Tibial nerve (tissue), 4 donors: ENCODE data around the gene FBN1. TPM values are rescaled to one million over a fixed set of nuclear protein-coding genes. Genes with fewer than 3 reads are reported as not detected.

ENCODE experiments used
- DNase-seq, 2 donors: peaks; one replicate each; pipeline ENCODE4 v3.0.0-alpha.2; 2019; ENCODE audit warnings: low spot score in 2 of 2
- H3K27ac ChIP-seq, 4 donors: fragments of 200-600 bp; sonication (generic) in 3 of 4; one replicate each; pipeline ENCODE4 v1.5.1; 2017 to 2019; ENCODE audit warnings: mild to moderate bottlenecking in 1 of 4
- H3K27me3 ChIP-seq, 2 donors: fragments of 200-600 bp; sonication (generic) in 1 of 2; one replicate each; pipeline versions ENCODE4 v1.5.1 to v1.6.0; 2017 to 2019
- H3K36me3 ChIP-seq, 3 donors: fragments of 200-600 bp; sonication (generic); one replicate each; pipeline ENCODE4 v1.5.1; 2018 to 2019
- H3K4me1 ChIP-seq, 4 donors: fragments of 200-600 bp; sonication (generic) in 3 of 4; one replicate each; pipeline ENCODE4 v1.5.1; 2017 to 2019
- H3K4me3 ChIP-seq, 4 donors: fragments of 200-600 bp; sonication (generic) in 3 of 4; one replicate each; pipeline ENCODE4 v1.5.1; 2017 to 2019; ENCODE audit warnings: mild to moderate bottlenecking in 1 of 4, moderate library complexity in 1 of 4
- H3K9me3 ChIP-seq, 4 donors: fragments of 200-600 bp; sonication (generic) in 3 of 4; one replicate each; pipeline ENCODE4 v1.5.1; 2017 to 2019
- EP300 ChIP-seq, 2 donors: sonication (generic); formaldehyde crosslinking; IDR thresholded peaks; one replicate each; pipeline ENCODE4 v1.6.1; 2017; ENCODE audit warnings: antibody characterized with exemption in 2 of 2, mild to moderate bottlenecking in 1 of 2
- POLR2A ChIP-seq, 2 donors: fragments of 450-650 bp; IDR thresholded peaks; one replicate each; pipeline ENCODE4 v1.6.1; 2017; ENCODE audit warnings: antibody characterized with exemption in 2 of 2, mild to moderate bottlenecking in 2 of 2, moderate library complexity in 2 of 2
- WGBS, 2 donors: methylation state at CpG; one replicate each; pipeline ENCODE4 v1.1.5; 2018; 5-methylcytosine and 5-hydroxymethylcytosine counted together
- total RNA-seq, 4 donors: library from RNA; depleted of rRNA; stranded (reverse); fragments of >200 nt; gene quantifications; one replicate each; pipeline ENCODE4 v1.1.0, GENCODE V29; 2016
- TF ChIP-seq, protein P1 (sequence below), 5 experiments: fragments of 200-600 bp in 3 of 5; fragments of 450-650 bp in 2 of 5; sonication (generic) in 3 of 5; IDR thresholded peaks; one replicate each; pipeline ENCODE4 v1.5.1; 2016 to 2019; ENCODE audit warnings: antibody characterized with exemption in 5 of 5, mild to moderate bottlenecking in 3 of 5, moderate library complexity in 2 of 5

Gene FBN1
- total RNA-seq, 4 donors from 2014 or later: 144 to 293 (median 234) TPM

DNA sequence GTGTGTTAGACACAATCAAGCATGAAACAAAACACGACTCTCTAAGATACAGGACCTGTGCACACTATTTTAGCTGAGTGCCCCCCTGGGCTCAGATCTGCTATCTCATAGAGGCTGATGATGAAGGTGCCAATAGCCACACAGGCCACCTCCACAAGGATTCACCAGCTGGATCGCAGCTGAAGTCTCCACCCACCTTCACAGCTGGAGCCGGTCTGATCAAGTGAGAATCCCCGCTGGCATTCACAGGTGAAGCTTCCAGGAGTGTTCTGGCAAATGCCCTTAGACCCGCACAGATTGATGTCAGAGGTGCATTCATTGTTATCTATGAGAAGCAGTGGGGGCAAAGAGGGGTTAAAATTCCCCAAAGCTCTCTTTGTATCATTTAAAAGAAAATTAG is 224.1 kb downstream of the FBN1 start:
- no peaks in the 10 kb centered on the region for H3K9me3 ChIP-seq
- peaks cover 0 to 22% (median 0%) of the 10 kb centered on the region in 4 donors for H3K4me1 ChIP-seq
- TF ChIP-seq, protein P1, sequence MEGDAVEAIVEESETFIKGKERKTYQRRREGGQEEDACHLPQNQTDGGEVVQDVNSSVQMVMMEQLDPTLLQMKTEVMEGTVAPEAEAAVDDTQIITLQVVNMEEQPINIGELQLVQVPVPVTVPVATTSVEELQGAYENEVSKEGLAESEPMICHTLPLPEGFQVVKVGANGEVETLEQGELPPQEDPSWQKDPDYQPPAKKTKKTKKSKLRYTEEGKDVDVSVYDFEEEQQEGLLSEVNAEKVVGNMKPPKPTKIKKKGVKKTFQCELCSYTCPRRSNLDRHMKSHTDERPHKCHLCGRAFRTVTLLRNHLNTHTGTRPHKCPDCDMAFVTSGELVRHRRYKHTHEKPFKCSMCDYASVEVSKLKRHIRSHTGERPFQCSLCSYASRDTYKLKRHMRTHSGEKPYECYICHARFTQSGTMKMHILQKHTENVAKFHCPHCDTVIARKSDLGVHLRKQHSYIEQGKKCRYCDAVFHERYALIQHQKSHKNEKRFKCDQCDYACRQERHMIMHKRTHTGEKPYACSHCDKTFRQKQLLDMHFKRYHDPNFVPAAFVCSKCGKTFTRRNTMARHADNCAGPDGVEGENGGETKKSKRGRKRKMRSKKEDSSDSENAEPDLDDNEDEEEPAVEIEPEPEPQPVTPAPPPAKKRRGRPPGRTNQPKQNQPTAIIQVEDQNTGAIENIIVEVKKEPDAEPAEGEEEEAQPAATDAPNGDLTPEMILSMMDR (IDR thresholded peaks at IDR 0.05): no peak
- TF ChIP-seq EP300 (IDR thresholded peaks at IDR 0.05) (no peak), POLR2A (IDR thresholded peaks at IDR 0.05) (no peak)
- H3K4me3 ChIP-seq: no peak overlapping the region
- H3K36me3 ChIP-seq: peaks cover 0 to 79% (median 0%) of the 10 kb centered on the region in 3 donors
- 81 to 82% methylated on average over 5 of the region's 5 CpGs for WGBS, 2 donors
- DNase-seq: no peak
- H3K27me3 ChIP-seq: no peaks in the 10 kb centered on the region
- H3K27ac ChIP-seq: peak overlapping the region in 2 of 4 donors; percentile 0 to 28

DNA sequence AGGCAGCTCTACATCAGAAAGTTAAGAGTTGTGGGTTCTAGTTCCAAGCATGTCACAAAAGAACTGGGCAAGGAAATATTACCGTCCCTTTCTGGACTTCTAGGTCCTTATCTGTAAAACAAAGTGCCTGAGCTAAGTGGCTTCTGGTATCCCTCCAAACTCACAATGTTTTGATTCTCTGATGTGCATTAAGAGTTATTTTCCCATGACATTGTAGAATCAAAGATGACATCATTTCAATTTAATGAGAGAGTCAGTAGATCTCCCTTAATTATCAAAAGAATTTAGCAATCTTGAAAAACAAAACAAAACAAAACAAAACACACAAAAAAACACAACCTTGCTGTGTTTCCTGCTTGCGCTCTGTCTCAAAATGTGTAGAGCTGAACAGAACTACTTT is 225.6 kb downstream of the FBN1 start:
- peaks cover 0 to 26% (median 0%) of the 10 kb centered on the region in 4 donors for H3K4me1 ChIP-seq
- H3K4me3 ChIP-seq: no peak overlapping the region
- peak overlapping the region in 1 of 4 donors; percentile 75 for H3K27ac ChIP-seq
- WGBS, 2 donors: 68 to 89% methylated on average over 2 of the region's 2 CpGs
- TF ChIP-seq POLR2A (IDR thresholded peaks at IDR 0.05) (no peak), EP300 (IDR thresholded peaks at IDR 0.05) (no peak)
- TF ChIP-seq, protein P1 (IDR thresholded peaks at IDR 0.05): no peak
- no peaks in the 10 kb centered on the region for H3K27me3 ChIP-seq
- no peaks in the 10 kb centered on the region for H3K9me3 ChIP-seq
- DNase-seq: no peak
- H3K36me3 ChIP-seq: peaks cover 0 to 82% (median 0%) of the 10 kb centered on the region in 3 donors

DNA sequence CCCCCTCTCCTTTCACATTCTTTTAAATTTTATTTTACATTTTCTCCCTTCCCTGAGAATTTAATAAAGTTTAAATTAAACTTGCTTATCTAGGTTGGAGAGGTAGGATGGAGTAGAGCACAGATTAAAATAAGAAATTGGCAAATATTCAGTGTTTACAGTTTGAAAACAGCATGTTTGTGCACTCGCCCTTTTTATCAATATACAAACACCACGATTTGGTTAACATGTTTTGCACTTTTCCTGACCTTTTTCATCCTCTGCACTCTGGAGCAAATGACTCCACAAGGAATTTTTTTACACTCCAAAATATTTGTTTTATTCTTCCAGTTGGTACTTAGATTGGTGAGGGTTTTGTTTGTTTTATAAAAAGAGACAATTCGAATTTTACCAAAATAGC is 227.2 kb downstream of the FBN1 start:
- 41 to 47% methylated on average over 3 of the region's 3 CpGs for WGBS, 2 donors
- DNase-seq: no peak
- no peaks in the 10 kb centered on the region for H3K9me3 ChIP-seq
- H3K36me3 ChIP-seq: peaks cover 0 to 72% (median 0%) of the 10 kb centered on the region in 3 donors
- no peak overlapping the region for H3K4me3 ChIP-seq
- no peaks in the 10 kb centered on the region for H3K27me3 ChIP-seq
- TF ChIP-seq, protein P1 (IDR thresholded peaks at IDR 0.05): no peak
- no peak for TF ChIP-seq EP300 (IDR thresholded peaks at IDR 0.05)
- no peak for TF ChIP-seq POLR2A (IDR thresholded peaks at IDR 0.05)
- H3K27ac ChIP-seq: peak overlapping the region in 2 of 4 donors; percentile 64 to 75
- H3K4me1 ChIP-seq: peaks cover 0 to 36% (median 0%) of the 10 kb centered on the region in 4 donors

DNA sequence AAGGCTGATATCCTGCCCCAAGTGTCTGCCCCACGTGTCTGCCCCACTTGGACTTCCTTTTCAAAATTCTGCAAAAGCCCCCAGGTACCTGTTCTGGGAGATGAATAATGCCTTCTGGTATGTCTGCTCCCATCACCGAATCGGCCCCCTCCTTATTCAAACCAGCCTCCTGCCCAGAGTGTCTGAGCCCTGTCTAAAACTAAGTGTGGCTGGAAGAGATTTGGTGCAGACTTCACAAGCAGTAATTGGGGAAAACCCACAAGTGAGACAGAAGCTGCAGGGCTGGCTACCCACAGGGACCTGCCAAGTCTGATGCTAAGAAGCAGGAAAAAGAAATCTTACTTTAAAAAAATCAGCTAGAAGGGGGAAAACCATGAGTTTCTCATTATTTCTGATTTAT is 229.2 kb downstream of the FBN1 start:
- H3K4me1 ChIP-seq: peaks cover 0 to 51% (median 3%) of the 10 kb centered on the region in 4 donors
- no peak for DNase-seq
- WGBS, 2 donors: 59 to 74% methylated on average over 3 of the region's 3 CpGs
- H3K27ac ChIP-seq: peak overlapping the region in 2 of 4 donors; percentile 5 to 75
- H3K27me3 ChIP-seq: no peaks in the 10 kb centered on the region
- H3K9me3 ChIP-seq: no peaks in the 10 kb centered on the region
- peaks cover 0 to 69% (median 0%) of the 10 kb centered on the region in 3 donors for H3K36me3 ChIP-seq
- no peak overlapping the region for H3K4me3 ChIP-seq
- no peak for TF ChIP-seq POLR2A (IDR thresholded peaks at IDR 0.05)
- no peak for TF ChIP-seq EP300 (IDR thresholded peaks at IDR 0.05)
- TF ChIP-seq, protein P1 (IDR thresholded peaks at IDR 0.05): no peak

DNA sequence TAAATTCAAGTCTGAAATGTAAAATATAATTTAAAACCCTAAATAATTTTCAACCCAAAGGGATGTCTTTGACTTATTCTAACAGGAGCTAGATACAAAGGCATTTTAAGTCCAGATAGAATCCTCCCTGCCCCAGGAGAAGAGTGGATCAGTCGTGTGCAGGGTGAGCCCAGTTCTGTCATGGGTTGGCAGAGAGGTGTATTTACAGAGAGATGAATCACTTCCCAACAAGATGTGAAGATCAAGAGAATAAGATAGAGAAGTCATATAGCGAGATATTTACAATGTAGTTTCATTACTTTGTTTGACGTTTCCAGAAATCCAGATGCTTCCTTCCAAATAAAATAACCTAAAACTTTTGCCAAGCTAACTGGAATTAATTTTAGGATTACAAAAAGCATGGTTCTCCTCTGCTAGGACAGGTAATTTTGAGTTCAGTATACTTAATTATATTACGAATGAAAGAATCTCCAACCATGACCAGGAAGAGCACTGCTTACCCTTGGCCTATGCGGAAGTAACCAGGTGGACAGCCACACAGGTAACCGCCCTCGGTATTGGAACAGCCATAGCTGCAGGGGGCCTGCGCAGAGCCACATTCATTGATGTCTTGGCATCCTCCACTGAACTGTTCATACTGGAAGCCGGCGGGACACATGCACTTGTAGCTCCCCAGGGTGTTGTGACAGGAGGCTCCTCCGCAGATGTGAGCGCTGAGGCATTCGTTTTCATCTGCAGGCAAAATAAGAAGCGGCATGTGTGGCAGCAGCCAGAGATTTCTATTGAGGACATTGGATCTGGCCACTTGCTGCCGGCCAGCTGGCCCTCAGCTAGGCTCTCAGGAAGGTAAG is 230.2 kb downstream of the FBN1 start:
- 87 to 88% methylated on average over 15 of the region's 15 CpGs for WGBS, 2 donors
- no peaks in the 10 kb centered on the region for H3K9me3 ChIP-seq
- peaks cover 0 to 69% (median 0%) of the 10 kb centered on the region in 3 donors for H3K36me3 ChIP-seq

More for the DNA sequence above, 230.2 kb downstream of the FBN1 start:
- H3K27ac ChIP-seq: peak overlapping the region in 2 of 4 donors; percentile 5 to 75
- H3K4me1 ChIP-seq: peaks cover 0 to 51% (median 3%) of the 10 kb centered on the region in 4 donors
- TF ChIP-seq EP300 (IDR thresholded peaks at IDR 0.05) (no peak), POLR2A (IDR thresholded peaks at IDR 0.05) (no peak)
- TF ChIP-seq, protein P1 (IDR thresholded peaks at IDR 0.05): no peak
- DNase-seq: no peak
- no peak overlapping the region for H3K4me3 ChIP-seq
- H3K27me3 ChIP-seq: no peaks in the 10 kb centered on the region
